Activated T-cell treated with anti-CD3 and anti-CD28 coated beads, Interleukin-2, amount 50 U/mL, for 72 hours (primary cell): ENCODE measurements around the gene CD300C. TPM values are rescaled to one million over a fixed set of nuclear protein-coding genes. Genes with fewer than 3 reads are reported as not detected.
A peak's percentile ranks its signal among the peaks of the same experiment; 100 is the strongest.

Experiments
- ATAC-seq, 2 donors: fragments of 150-1000 bp; cut with Tn5 transposase; replicated peaks in 1 of 2; 2 replicates each; pipeline ENCODE4 v1.10.0; 2021; ENCODE audit warnings: moderate library complexity in 2 of 2, mild to moderate bottlenecking in 1 of 2
- DNase-seq, 2 donors: peaks; one replicate each; pipeline ENCODE4 v3.0.0; 2021 to 2022; ENCODE audit warnings: mixed read lengths in 1 of 2
- H3K27ac Mint-ChIP-seq: one replicate; pipeline ENCODE4 v1.8.0; 2022; ENCODE audit warnings: mild to moderate bottlenecking, moderate library complexity, mixed read lengths
- H3K27me3 Mint-ChIP-seq: one replicate; pipeline ENCODE4 v1.8.0; 2022; ENCODE audit warnings: low read depth, mixed read lengths
- H3K36me3 Mint-ChIP-seq, 2 donors: one replicate each; pipeline ENCODE4 v1.8.0; 2022; ENCODE audit warnings: mixed read lengths in 2 of 2, mild to moderate bottlenecking in 1 of 2; ENCODE audit not compliant: insufficient read depth in 2 of 2
- H3K4me1 Mint-ChIP-seq: one replicate; pipeline ENCODE4 v1.8.0; 2022; ENCODE audit warnings: low read depth, mixed read lengths
- H3K4me3 Mint-ChIP-seq, 2 donors: one replicate each; pipeline ENCODE4 v1.8.0; 2022; ENCODE audit warnings: mild to moderate bottlenecking in 2 of 2, mixed read lengths in 2 of 2, moderate library complexity in 2 of 2
- H3K9me3 Mint-ChIP-seq, 2 donors: one replicate each; pipeline ENCODE4 v1.8.0; 2022; ENCODE audit warnings: mixed read lengths in 2 of 2
- total RNA-seq, 2 donors: library from RNA; stranded (reverse); gene quantifications; one replicate each; pipeline ENCODE4 v1.2.3, GENCODE V29; 2022

Gene CD300C
- total RNA-seq, 2 donors from 2014 or later: 0.16 TPM; not detected in 1

DNA sequence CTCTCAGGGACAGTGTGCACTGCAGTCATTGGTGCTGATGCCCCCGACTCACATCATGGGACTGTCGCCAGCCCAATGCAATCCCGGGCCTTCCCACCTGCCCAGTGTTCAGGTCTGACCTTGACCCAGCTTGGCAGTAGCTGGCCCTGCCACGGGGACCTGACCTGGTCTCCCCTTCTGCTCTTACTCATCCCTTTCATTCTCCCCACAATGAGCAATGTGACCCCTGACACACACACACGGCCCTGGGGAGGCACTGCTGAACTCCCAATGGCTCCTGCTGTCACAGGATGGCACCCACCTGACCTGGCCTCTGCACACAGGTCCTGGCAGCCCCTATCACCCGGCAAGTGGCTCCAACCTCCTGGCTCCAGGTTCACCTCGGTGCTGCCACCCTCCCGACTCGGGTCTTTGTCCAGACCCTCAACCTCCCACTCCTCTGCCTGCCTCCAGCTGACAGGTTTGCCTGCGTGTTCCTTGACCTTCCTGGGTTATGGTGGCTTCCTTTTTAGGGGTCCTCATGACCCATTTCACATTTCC is 6.6 kb downstream of the CD300C start:
- ATAC-seq (no peak), DNase-seq (no peak)
- H3K36me3 Mint-ChIP-seq: no peaks in the 10 kb centered on the region
- H3K27me3 Mint-ChIP-seq: peaks cover 31% of the 10 kb centered on the region
- no peak overlapping the region for H3K4me3 Mint-ChIP-seq
- H3K9me3 Mint-ChIP-seq: no peaks in the 10 kb centered on the region
- no peak overlapping the region for H3K27ac Mint-ChIP-seq
- no peaks in the 10 kb centered on the region for H3K4me1 Mint-ChIP-seq

DNA sequence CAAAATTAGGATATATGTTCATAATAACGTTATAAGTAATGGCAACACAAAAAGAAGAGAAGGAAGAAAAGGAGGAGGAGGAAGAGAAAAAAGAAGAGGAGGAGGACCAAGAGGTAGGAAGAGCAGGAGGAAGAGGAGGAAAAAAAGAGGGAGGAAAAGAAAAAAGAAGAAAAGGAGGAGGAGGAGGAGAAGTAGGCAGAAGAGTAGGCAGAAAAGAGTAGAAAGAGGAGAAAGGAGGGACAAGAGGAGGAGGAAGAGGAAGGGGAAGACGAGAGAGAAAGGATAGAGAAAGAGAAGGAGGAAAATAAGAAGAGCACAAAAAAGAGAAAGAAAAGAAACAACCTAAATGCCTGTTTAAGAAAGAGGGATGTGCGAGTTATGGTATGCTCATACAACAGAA is 9.0 kb downstream of the CD300C start:
- no peak for DNase-seq
- no peak overlapping the region for H3K27ac Mint-ChIP-seq
- no peak overlapping the region for H3K4me3 Mint-ChIP-seq
- no peaks in the 10 kb centered on the region for H3K36me3 Mint-ChIP-seq
- H3K27me3 Mint-ChIP-seq: peaks cover 50% of the 10 kb centered on the region
- H3K9me3 Mint-ChIP-seq: no peaks in the 10 kb centered on the region
- no peak for ATAC-seq
- H3K4me1 Mint-ChIP-seq: peaks cover 12% of the 10 kb centered on the region

DNA sequence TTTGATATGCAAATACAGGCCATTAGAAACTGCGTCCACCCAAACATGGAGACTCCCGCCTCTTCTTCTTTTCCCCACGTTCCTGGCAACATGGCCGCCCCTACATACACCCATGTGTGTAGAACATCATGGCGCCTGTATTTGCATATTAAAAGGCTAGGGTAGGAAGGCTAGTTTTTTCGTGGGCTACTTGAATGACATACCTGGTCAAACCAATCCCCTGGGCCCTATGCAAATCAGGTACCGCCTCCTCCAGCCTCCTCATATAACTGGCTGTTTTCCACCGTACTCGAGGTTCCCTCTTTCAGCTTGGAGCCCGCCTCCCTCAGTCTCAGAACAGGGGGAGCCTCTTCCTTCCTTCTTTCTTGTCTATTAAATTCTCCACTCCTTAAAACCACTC is 13.8 kb downstream of the CD300C start:
- Mint-ChIP-seq H3K27me3 (peaks cover 56% of the 10 kb centered on the region), H3K4me1 (peaks cover 12% of the 10 kb centered on the region)
- DNase-seq: no peak

DNA sequence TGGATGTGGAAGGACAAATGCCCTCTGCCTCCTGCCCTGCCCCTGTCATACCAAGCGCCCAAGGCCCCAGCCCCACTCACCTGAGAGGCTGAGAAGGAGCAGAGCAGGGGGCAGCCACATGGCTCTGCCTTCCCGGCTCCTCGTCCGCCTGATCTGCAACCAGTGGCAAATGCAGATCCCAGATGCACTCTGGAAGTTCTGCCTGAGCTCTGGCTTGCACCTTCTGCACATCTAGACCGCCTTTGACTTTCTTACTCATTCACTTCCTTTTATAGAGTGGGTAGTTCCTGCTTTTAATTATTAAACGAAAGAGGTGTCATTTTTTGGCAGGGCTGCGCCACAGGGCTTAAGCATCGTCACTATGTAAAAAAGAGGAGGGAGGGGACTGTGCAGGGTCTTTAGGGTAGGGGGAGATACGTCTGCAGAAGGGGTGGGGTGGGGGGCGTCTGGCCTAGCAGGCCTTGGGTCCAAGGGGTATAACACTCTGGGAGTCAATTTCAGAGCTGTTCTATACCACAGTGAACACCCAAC is 14.6 kb downstream of the CD300C start, which contains the start of gene CD300LB:
TSS of gene CD300LB (minus strand) at position 245 of the 531 bp plus-strand sequence. CDS start at position 120, 125 bp downstream.
- ATAC-seq (no peak), DNase-seq (no peak)
- H3K27me3 Mint-ChIP-seq: peaks cover 56% of the 10 kb centered on the region
- no peaks in the 10 kb centered on the region for H3K36me3 Mint-ChIP-seq
- no peak within 1 kb of the TSS for H3K27ac Mint-ChIP-seq
- no peaks in the 10 kb centered on the region for H3K9me3 Mint-ChIP-seq
- no peak within 1 kb of the TSS for H3K4me3 Mint-ChIP-seq
- H3K4me1 Mint-ChIP-seq: peaks cover 12% of the 10 kb centered on the region

More for the DNA sequence above, 13.8 kb downstream of the CD300C start:
- no peak for ATAC-seq
- H3K36me3 Mint-ChIP-seq: no peaks in the 10 kb centered on the region
- no peaks in the 10 kb centered on the region for H3K9me3 Mint-ChIP-seq
- no peak overlapping the region for H3K4me3 Mint-ChIP-seq
- no peak overlapping the region for H3K27ac Mint-ChIP-seq

DNA sequence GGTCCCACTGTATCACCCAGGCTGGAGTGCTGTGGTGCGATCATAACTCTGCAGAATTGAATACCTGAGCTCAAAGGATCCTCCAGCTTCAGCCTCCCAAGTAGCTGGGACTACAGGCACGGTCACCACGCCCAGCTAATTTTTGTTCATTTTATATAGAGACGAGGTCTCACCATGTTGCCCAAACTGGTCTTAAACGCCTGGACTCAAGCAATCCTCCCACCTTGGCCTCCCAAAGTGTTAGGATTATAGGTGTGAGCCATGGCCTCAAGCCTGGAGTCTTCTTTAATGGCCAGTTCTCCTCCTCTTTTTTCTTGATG is 15.1 kb downstream of the CD300C start:
- ATAC-seq: no peak
- Mint-ChIP-seq H3K27ac (no peak overlapping the region), H3K9me3 (no peaks in the 10 kb centered on the region), H3K27me3 (peaks cover 56% of the 10 kb centered on the region), H3K4me3 (no peak overlapping the region), H3K4me1 (peaks cover 12% of the 10 kb centered on the region), H3K36me3 (no peaks in the 10 kb centered on the region)
- DNase-seq: no peak

DNA sequence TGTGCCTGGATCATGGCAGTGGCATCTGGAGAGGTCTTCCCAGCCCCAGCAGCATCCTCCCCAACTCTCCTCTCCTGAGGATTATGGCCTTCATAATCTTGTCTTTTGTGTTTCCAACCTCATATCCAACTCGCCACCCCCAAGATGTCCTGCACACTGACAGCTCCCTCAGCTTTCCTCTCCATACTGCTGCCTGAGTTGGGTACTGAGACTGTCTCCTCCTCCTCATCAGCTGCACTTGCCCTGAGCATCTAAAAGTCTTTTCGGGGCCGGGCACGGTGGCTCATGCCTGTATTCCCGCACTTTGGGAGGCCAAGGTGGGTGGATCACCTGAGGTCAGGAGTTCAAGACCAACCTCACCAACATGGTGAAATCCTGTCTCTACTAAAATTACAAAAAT is 16.7 kb downstream of the CD300C start:
- Mint-ChIP-seq H3K4me3 (no peak overlapping the region), H3K4me1 (peaks cover 12% of the 10 kb centered on the region), H3K36me3 (no peaks in the 10 kb centered on the region), H3K9me3 (no peaks in the 10 kb centered on the region), H3K27ac (no peak overlapping the region), H3K27me3 (peaks cover 49% of the 10 kb centered on the region)
- DNase-seq: no peak
- no peak for ATAC-seq

DNA sequence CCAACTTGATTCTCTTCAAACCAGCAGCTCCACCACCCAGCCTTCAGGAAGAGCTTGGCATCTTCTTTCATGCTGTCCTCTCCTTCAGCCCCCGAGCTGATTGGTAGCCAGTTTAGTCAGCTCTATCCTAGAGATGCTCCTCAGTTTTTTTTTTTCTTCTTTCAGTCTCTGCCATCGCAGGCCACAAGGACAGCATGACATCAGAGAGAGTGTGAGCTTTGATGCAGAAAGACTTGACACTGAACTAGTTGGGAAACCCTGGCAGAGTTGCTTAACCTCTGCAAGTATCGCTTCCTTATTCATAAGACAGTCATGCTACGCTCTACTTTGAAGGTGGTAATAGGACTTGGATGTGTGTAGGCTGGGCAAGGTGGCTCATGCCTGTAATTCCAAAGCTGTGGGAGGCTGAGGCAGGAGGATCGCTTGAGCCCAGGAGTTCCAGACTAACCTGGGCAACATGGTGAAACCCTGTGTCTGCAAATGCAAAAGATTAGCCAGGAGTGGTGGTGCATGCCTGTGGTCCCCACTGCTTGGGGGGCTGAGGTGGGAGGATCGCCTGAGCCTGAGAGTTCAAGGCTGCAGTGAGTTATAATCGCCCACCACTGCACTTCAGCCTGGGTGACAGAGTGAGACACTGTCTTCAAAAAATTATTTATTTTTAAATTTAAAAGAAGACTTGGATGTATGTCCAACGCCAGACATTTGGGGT is 17.3 kb downstream of the CD300C start:
- no peaks in the 10 kb centered on the region for H3K36me3 Mint-ChIP-seq
- no peak overlapping the region for H3K27ac Mint-ChIP-seq
- H3K27me3 Mint-ChIP-seq: peaks cover 48% of the 10 kb centered on the region
- DNase-seq: no peak
- no peaks in the 10 kb centered on the region for H3K9me3 Mint-ChIP-seq
- H3K4me3 Mint-ChIP-seq: no peak overlapping the region
- ATAC-seq: peak; percentile 51 to 77
- H3K4me1 Mint-ChIP-seq: peaks cover 12% of the 10 kb centered on the region

DNA sequence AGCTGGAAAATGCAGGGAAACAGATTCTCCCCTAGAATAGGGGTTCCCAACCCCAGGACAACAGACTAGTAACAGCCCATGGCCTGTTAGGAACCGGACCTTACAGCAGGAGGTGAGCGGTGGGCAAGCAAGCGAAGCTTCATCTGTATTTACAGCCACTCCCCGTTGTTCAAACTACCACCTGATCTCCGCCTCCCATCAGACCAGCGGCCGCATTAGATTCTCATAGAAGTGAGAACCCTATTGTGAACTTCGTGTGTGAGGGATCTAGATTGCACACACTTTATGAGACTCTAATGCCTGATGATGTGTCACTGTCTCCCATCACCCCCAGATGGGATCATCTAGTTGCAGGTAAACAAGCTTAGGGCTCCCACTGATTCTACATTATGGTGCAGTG is 18.2 kb downstream of the CD300C start:
- DNase-seq: no peak
- no peak for ATAC-seq
- Mint-ChIP-seq H3K36me3 (peaks cover 0 to 5% of the 10 kb centered on the region in 2 donors), H3K4me3 (no peak overlapping the region), H3K27me3 (peaks cover 39% of the 10 kb centered on the region), H3K4me1 (peaks cover 6% of the 10 kb centered on the region), H3K9me3 (peaks cover 0 to 4% of the 10 kb centered on the region in 2 donors), H3K27ac (no peak overlapping the region)

DNA sequence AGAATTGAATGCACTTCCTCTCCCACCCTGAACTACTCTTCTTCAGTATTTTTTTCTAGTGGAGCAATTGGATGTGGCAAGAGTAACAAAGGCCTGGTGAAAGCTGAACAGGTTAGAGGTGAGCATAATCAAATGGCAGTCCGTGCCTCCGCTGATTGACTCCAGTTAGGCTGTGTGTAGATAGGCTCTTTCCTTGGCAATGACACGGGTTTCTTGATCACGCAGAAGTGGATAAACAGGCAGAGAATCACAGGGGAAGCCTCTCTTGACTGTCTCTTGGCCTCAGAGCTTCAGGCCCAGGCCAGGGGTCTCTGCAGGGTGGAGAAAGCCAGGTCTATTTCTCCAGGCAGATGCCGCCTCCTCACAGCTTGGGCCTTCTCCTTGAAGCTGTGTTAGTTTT is 18.8 kb downstream of the CD300C start:
- H3K27ac Mint-ChIP-seq: no peak overlapping the region
- H3K4me1 Mint-ChIP-seq: no peaks in the 10 kb centered on the region
- no peak for ATAC-seq
- peaks cover 0 to 4% of the 10 kb centered on the region in 2 donors for H3K9me3 Mint-ChIP-seq
- DNase-seq: no peak
- H3K27me3 Mint-ChIP-seq: peaks cover 37% of the 10 kb centered on the region
- H3K4me3 Mint-ChIP-seq: no peak overlapping the region
- H3K36me3 Mint-ChIP-seq: peaks cover 0 to 5% of the 10 kb centered on the region in 2 donors

DNA sequence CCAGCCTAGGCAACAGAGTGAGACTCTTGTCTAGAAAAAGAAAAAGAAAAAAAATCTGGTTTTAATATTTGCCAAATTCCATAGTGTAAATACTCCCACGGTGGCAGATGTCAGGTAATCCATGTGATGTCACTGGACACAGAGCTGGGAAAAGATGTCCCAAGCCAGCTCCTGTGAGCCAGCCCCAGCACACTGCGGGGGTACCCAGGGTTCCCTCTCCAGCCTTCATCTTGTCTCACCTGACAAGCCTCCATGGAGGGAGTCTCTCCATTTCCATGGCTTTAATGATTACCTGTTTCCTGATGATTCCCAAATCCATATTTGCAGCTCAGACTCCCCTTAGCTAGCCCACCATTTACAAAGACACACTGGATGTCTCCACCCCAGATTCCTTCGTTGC is 19.2 kb downstream of the CD300C start:
- DNase-seq (no peak), ATAC-seq (no peak)
- peaks cover 0 to 5% of the 10 kb centered on the region in 2 donors for H3K36me3 Mint-ChIP-seq
- no peak overlapping the region for H3K4me3 Mint-ChIP-seq
- no peak overlapping the region for H3K27ac Mint-ChIP-seq
- H3K4me1 Mint-ChIP-seq: peaks cover 2% of the 10 kb centered on the region
- peaks cover 0 to 4% of the 10 kb centered on the region in 2 donors for H3K9me3 Mint-ChIP-seq
- peaks cover 35% of the 10 kb centered on the region for H3K27me3 Mint-ChIP-seq

DNA sequence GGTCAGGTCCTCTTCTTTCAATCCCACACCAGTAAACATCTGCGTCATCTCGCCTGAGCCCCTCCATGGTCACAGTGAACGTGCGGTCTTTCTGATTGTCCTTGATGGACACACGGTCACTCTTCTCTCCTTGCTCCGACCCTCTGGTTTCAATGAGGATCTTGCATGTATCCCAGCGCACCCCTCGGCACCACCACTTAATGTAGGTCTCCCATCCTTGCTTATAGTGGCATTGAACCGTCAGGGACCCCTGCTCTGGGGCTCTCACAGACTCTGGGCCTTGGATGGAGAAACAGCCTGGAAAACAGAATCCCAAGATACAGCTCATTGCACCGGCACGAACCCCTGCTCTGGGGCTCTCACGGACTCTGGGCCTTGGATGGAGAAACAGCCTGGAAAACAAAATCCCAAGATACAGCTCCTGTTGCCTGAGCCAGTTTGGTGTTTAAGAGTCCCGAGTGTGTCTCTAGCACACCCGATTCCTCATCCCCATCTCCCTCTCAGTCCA is 20.1 kb downstream of the CD300C start:
- peaks cover 35% of the 10 kb centered on the region for H3K27me3 Mint-ChIP-seq
- H3K4me3 Mint-ChIP-seq: no peak overlapping the region
- H3K4me1 Mint-ChIP-seq: peaks cover 11% of the 10 kb centered on the region
- no peak overlapping the region for H3K27ac Mint-ChIP-seq
- no peak for DNase-seq
- ATAC-seq: no peak
- H3K9me3 Mint-ChIP-seq: peaks cover 0 to 4% of the 10 kb centered on the region in 2 donors
- peaks cover 0 to 5% of the 10 kb centered on the region in 2 donors for H3K36me3 Mint-ChIP-seq

DNA sequence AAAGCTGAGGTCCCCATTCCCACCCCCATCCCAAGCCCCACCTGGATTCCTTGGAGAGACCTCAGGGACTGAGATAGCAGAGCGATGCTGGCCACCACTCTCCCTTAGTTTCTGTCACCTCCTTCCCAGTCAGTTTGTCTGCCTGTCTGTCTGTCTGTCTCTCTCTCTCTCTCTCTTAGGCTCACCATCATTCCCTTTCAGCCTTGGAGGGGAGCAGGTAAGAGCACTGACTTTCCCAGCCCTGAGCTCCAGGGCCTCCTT is 20.5 kb downstream of the CD300C start:
- no peak for ATAC-seq
- DNase-seq: no peak
- Mint-ChIP-seq H3K4me3 (no peak overlapping the region), H3K4me1 (peaks cover 15% of the 10 kb centered on the region), H3K27ac (no peak overlapping the region), H3K36me3 (peaks cover 0 to 5% of the 10 kb centered on the region in 2 donors), H3K9me3 (peaks cover 0 to 4% of the 10 kb centered on the region in 2 donors), H3K27me3 (peaks cover 33% of the 10 kb centered on the region)

DNA sequence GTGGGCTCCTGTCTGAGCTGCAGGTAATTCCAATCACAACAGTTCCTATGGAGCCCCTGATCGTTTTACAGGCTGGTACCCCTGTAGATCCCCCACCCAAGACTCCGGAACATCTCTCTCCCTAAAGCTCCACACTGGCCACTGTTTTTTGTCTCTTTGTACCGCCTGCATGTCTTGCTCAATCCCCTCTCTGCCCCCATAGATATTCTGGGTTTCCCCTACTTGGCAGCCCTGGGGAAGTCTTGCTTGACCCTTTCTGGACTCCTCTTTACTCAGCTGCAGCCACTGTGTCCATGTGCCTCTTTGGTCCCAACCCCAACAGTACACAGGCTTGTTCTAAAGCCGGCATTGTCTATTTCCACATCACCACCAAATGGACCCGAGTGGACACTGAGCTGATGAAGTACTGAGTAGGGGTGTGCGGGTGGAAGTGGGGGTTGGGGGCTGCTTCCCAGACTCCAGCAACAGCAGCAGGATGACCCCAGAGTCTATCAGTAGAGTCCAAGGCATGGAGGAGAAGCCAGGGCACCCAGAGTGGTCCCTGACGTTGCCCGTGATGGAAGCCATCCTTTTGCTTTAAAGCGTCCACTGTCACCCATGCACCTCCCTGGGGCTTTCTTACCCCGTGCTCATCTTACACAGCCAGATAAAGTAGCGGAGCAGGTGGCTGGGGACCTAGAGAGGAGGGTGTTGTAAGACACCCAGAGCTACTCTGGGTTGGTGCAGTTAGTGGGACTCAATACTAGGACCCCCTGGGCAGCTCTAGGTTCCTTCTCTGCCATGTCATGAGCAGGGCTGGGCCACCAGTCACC is 21.1 kb downstream of the CD300C start:
- Mint-ChIP-seq H3K4me3 (no peak overlapping the region), H3K27me3 (peaks cover 31% of the 10 kb centered on the region), H3K4me1 (peaks cover 20% of the 10 kb centered on the region), H3K9me3 (peaks cover 0 to 4% of the 10 kb centered on the region in 2 donors), H3K36me3 (peaks cover 0 to 5% of the 10 kb centered on the region in 2 donors), H3K27ac (no peak overlapping the region)
- ATAC-seq (no peak), DNase-seq (no peak)
